Activated T-helper 17 cell treated with anti-CD3 and anti-CD28 coated beads, Interleukin-2, amount 50 U/mL, for 72 hours (primary cell): ENCODE results near the gene NOXO1. TPM values are rescaled to one million over a fixed set of nuclear protein-coding genes. Genes with fewer than 3 reads are reported as not detected.

Experiments
- ATAC-seq: fragments of 150-1000 bp; cut with Tn5 transposase; replicated peaks from 2 replicates; pipeline ENCODE4 v1.10.0; 2021; ENCODE audit warnings: mild to moderate bottlenecking, moderate library complexity
- H3K27ac Mint-ChIP-seq: one replicate; pipeline ENCODE4 v1.8.0; 2022; ENCODE audit warnings: mixed read lengths
- H3K27me3 Mint-ChIP-seq: one replicate; pipeline ENCODE4 v1.8.0; 2022; ENCODE audit warnings: mixed read lengths
- H3K36me3 Mint-ChIP-seq: one replicate; pipeline ENCODE4 v1.8.0; 2022; ENCODE audit warnings: low read depth, mild to moderate bottlenecking, mixed read lengths
- H3K4me1 Mint-ChIP-seq: one replicate; pipeline ENCODE4 v1.8.0; 2022; ENCODE audit warnings: mixed read lengths
- H3K4me3 Mint-ChIP-seq: one replicate; pipeline ENCODE4 v1.8.0; 2022; ENCODE audit warnings: mild to moderate bottlenecking, mixed read lengths
- H3K9me3 Mint-ChIP-seq: one replicate; pipeline ENCODE4 v1.8.0; 2022; ENCODE audit warnings: mixed read lengths
- total RNA-seq, 2 donors: library from RNA; stranded (reverse); gene quantifications; one replicate each; pipeline ENCODE4 v1.2.3, GENCODE V29; 2022

The NOXO1 gene
- total RNA-seq, 2 donors from 2014 or later = 1.0 TPM; not detected in 1

DNA sequence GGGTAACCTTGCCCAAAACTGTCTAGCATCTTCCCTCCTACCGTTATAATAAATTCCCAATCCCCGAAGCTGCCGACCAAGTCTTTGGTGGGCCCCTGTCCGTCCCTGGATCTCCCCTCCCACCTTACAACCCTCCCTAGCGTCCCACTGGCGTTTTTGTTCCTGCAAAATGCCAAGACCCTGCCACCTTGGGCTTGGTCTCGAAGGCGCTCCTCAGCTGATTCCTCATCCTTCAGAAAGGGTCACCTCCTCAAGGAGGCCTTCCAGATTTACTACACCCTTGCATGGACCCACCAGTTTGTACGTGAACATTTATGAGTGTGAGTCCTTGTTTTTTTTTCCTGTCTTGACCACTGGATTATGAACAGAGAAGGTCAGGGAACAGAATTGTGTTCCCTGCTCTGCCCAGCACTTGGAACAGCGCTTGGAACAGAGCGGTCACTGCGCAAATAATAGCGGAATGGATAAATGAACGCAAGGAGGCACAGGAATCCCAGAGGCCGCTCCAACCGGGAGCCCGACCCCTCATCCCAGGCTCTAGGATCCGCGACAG, 1.8 kb upstream of the NOXO1 start:
- Mint-ChIP-seq H3K9me3 (no peaks in the 10 kb centered on the region), H3K36me3 (peaks cover 9% of the 10 kb centered on the region), H3K4me3 (peak overlapping the region; percentile 79), H3K27ac (no peak overlapping the region), H3K27me3 (peaks cover 8% of the 10 kb centered on the region), H3K4me1 (no peaks in the 10 kb centered on the region)
- ATAC-seq = no peak

DNA sequence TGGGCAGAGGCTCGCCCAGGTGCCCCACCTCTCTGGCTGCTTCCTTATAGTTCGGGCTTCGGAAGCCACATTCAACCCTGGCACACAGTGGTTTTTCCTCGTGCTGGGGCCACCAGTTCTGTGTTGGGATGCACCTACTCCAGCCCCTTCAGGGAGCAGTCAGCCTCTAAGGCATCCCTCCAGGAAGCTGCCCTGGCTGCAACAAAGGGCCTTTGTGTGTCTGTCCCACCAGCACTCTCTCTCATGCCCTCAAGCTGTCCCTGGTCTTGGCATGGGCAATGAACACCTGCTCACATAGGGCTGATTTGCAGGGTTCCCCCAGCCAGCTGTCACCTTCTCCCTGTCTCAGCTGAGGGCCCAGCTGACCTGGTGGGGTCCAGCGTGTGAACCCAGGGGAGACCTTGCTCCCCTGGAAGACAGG, 754 bp upstream of the NOXO1 start:
- no peak for ATAC-seq
- peaks cover 19% of the 10 kb centered on the region for H3K36me3 Mint-ChIP-seq
- no peaks in the 10 kb centered on the region for H3K9me3 Mint-ChIP-seq
- H3K4me3 Mint-ChIP-seq = peak overlapping the region; percentile 79
- H3K27ac Mint-ChIP-seq = no peak overlapping the region
- H3K27me3 Mint-ChIP-seq = peaks cover 8% of the 10 kb centered on the region
- no peaks in the 10 kb centered on the region for H3K4me1 Mint-ChIP-seq

- Mint-ChIP-seq H3K36me3 (peaks cover 32% of the 10 kb centered on the region), H3K4me3 (no peak overlapping the region), H3K4me1 (no peaks in the 10 kb centered on the region), H3K27ac (no peak overlapping the region), H3K27me3 (peaks cover 8% of the 10 kb centered on the region), H3K9me3 (no peaks in the 10 kb centered on the region)
- no peak for ATAC-seq
These were observed 540 bp downstream of the NOXO1 start for GRCh38 chr16:1980770-1981087.

DNA sequence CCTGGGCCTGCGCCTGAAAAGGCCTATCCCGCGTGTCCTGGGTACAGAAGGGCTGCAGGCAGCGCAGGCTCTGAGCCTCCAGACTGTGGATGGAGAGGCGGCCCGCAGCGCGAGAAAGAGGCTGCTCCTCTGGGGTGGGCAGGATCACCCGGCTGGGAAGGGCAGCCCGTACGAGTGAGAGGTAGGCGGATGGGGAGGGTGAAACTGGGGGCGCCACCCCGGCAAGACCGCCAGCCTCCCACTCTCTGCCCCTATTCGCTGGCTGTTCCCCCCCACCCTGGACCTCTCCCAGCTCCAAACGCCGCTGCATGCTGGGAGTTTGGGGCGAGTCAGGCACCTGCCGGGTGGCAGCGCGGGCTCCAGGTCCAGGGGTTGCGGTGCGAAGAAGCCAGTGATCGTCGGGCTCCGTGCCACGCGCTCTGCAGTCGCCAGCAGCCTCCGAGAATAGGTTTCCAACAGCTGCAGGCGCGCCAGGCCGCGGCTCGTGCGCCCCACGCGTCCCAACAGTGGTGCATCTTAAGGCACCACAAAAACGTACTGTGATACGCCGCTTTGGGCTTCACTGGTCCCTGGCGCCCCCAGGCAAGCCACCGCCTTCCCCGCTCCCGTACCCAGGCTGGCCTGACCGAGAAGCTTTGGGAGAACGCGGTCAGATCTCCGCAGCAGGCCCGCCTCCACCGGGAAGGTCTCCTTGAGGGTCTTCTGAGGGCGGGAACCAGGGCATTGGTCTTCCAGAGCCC, 1.1 kb downstream of the NOXO1 start:
- Mint-ChIP-seq H3K4me3 (no peak overlapping the region), H3K4me1 (no peaks in the 10 kb centered on the region)
- no peak for ATAC-seq

GRCh38 chr16:1979271-1980029, 1.8 kb downstream of the NOXO1 start:
- Mint-ChIP-seq H3K9me3 (no peaks in the 10 kb centered on the region), H3K4me1 (no peaks in the 10 kb centered on the region), H3K4me3 (no peak overlapping the region), H3K27me3 (peaks cover 8% of the 10 kb centered on the region), H3K36me3 (peaks cover 45% of the 10 kb centered on the region), H3K27ac (no peak overlapping the region)
- ATAC-seq = no peak

More for the DNA sequence above, 1.1 kb downstream of the NOXO1 start:
- Mint-ChIP-seq H3K36me3 (peaks cover 37% of the 10 kb centered on the region), H3K27me3 (peaks cover 8% of the 10 kb centered on the region), H3K27ac (no peak overlapping the region), H3K9me3 (no peaks in the 10 kb centered on the region)

GRCh38 chr16:1978476-1979120, 2.7 kb downstream of the NOXO1 start:
- no peaks in the 10 kb centered on the region for H3K9me3 Mint-ChIP-seq
- no peaks in the 10 kb centered on the region for H3K4me1 Mint-ChIP-seq
- H3K36me3 Mint-ChIP-seq = peaks cover 45% of the 10 kb centered on the region
- H3K27ac Mint-ChIP-seq = no peak overlapping the region
- H3K27me3 Mint-ChIP-seq = peaks cover 8% of the 10 kb centered on the region
- H3K4me3 Mint-ChIP-seq = no peak overlapping the region
- ATAC-seq = no peak

DNA sequence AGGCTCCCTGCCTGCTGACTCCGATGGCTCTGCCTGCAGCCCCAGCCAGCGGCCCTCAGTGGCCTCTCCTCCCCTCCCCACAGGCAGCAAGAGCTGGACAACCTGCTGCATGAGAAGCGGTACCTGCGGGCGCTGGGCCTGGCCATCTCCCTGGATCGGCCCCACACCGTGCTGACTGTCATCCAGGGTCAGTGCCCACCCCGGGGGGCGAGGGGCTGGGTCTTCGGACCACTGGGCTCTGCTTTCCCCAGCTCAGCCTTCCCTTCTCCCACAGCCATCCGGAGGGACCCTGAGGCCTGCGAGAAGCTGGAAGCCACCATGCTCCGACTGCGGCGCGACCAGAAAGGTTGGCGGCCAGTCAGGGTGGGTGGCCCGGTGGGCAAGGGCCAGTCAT, 3.4 kb downstream of the NOXO1 start:
- ATAC-seq = no peak
- Mint-ChIP-seq H3K4me1 (peaks cover 2% of the 10 kb centered on the region), H3K9me3 (no peaks in the 10 kb centered on the region), H3K27ac (no peak overlapping the region), H3K27me3 (peaks cover 4% of the 10 kb centered on the region), H3K4me3 (no peak overlapping the region), H3K36me3 (peaks cover 48% of the 10 kb centered on the region)

DNA sequence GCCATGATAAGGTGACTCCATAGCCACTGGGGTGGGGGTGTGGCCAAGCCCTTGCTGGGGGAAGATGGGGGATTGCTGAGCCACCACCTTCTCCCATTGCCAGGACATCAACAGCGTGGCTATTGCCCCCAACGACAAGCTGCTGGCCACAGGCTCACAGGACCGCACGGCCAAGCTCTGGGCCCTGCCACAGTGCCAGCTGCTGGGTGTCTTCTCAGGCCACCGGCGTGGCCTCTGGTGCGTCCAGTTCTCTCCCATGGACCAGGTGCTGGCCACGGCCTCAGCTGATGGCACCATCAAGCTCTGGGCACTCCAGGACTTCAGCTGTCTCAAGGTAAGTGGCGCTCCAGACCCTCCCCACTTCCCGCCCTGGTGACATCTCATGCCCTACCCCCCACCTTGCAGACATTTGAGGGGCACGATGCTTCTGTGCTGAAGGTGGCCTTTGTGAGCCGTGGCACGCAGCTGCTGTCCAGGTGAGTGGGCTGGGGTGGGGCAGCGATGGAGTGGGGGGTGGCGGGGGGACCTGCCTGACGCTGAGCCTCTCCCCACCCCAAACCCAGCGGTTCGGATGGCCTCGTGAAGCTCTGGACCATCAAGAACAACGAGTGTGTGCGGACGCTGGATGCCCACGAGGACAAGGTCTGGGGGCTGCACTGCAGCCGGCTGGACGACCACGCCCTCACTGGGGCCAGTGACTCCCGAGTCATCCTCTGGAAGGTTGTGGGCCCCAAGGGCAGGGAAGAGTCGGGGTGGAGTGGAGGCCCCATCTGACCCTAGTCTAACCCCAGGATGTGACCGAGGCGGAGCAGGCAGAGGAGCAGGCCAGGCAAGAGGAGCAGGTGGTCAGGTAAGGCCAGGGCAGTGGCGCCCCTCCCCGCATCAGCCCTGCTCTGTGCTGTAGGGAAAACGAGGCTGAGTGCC, 4.1 kb downstream of the NOXO1 start:
- H3K4me1 Mint-ChIP-seq = peaks cover 5% of the 10 kb centered on the region
- H3K27ac Mint-ChIP-seq = no peak overlapping the region
- no peak overlapping the region for H3K4me3 Mint-ChIP-seq
- peaks cover 3% of the 10 kb centered on the region for H3K27me3 Mint-ChIP-seq
- no peaks in the 10 kb centered on the region for H3K9me3 Mint-ChIP-seq
- H3K36me3 Mint-ChIP-seq = peaks cover 52% of the 10 kb centered on the region
- no peak for ATAC-seq

DNA sequence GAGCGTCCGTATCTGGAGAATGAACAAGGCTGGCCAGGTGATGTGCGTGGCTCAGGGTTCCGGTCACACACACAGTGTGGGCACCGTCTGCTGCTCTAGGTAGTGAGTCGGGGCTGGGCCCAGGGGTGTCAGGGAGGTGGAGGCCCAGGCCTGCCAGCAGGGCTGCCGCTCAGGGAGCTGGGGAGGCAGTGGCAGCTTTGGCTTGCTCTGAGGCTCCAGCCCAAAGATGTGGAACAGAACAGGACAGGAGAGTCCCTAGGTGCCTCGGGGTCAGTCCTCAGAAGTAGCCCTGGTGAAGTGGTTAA, 5.1 kb downstream of the NOXO1 start:
- Mint-ChIP-seq H3K27ac (no peak overlapping the region), H3K27me3 (no peaks in the 10 kb centered on the region), H3K4me3 (no peak overlapping the region), H3K4me1 (peaks cover 13% of the 10 kb centered on the region), H3K36me3 (peaks cover 61% of the 10 kb centered on the region), H3K9me3 (no peaks in the 10 kb centered on the region)
- ATAC-seq = no peak

DNA sequence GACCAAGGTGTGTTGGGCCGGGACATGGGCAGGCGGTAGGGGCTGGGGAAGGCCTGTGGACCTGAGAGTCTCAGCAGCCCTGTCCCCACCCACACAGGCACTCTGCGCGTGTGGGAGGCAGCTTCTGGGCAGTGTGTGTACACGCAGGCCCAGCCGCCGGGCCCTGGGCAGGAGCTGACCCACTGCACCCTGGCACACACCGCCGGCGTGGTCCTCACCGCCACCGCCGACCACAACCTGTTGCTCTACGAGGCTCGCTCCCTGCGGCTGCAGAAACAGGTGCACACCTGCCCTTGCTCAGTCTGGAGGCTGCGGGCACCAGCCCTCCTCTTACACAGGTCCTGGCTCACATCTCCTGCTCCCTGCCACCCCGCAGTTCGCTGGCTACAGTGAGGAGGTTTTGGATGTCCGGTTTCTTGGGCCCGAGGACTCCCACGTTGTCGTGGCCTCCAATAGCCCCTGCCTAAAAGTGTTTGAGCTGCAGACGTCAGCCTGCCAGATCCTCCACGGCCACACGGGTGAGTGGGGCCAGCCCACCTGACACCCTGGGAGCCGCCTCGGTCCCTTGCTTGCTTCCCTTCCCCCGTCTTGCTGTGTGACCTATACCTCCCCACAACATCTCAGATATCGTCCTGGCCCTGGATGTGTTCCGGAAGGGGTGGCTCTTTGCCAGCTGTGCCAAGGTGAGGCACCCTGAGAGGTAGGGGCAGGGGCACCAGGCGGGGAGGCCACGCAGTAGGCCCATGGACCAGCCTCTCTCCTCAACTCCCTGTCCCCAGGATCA, 5.6 kb downstream of the NOXO1 start:
- no peaks in the 10 kb centered on the region for H3K27me3 Mint-ChIP-seq

DNA sequence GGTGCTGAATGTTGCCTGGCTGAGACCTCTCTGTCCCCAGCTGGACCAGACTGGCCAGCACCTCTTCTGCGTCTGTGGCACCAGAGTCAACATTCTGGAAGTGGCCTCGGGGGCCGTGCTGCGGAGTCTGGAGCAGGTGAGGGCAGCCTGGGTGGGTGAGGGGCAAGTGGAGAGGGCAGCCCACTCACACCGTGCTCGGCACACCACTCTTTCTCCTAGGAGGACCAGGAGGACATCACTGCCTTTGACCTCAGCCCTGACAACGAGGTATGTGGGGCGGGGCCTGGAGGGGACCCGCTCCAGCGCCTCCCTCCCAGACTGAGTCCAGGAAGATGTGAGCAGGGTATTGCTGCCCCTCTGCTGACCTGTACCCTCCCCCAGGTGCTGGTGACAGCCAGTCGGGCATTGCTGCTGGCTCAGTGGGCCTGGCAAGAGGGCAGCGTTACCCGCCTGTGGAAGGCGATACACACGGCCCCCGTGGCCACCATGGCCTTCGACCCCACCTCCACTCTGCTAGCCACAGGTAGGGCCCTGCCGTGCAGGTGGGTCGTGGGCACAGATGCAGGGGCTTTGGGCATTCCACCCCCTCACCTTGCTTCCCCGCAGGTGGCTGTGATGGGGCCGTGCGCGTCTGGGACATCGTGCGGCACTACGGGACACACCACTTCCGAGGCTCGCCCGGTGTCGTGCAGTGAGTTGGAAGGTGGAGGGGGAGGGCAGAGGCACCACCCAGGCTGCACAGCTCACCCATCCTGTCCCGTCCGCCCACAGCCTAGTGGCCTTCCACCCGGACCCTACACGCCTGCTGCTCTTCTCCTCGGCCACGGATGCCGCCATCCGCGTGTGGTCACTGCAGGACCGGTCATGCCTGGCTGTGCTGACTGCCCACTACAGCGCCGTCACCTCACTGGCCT, 6.9 kb downstream of the NOXO1 start:
- H3K9me3 Mint-ChIP-seq = no peaks in the 10 kb centered on the region
- no peaks in the 10 kb centered on the region for H3K27me3 Mint-ChIP-seq
- no peak overlapping the region for H3K27ac Mint-ChIP-seq
- no peak overlapping the region for H3K4me3 Mint-ChIP-seq
- peaks cover 17% of the 10 kb centered on the region for H3K4me1 Mint-ChIP-seq
- no peak for ATAC-seq
- H3K36me3 Mint-ChIP-seq = peaks cover 61% of the 10 kb centered on the region

More for the DNA sequence above, 5.6 kb downstream of the NOXO1 start:
- peaks cover 61% of the 10 kb centered on the region for H3K36me3 Mint-ChIP-seq
- no peak for ATAC-seq
- H3K4me1 Mint-ChIP-seq = peaks cover 17% of the 10 kb centered on the region
- no peaks in the 10 kb centered on the region for H3K9me3 Mint-ChIP-seq
- H3K4me3 Mint-ChIP-seq = no peak overlapping the region
- no peak overlapping the region for H3K27ac Mint-ChIP-seq

DNA sequence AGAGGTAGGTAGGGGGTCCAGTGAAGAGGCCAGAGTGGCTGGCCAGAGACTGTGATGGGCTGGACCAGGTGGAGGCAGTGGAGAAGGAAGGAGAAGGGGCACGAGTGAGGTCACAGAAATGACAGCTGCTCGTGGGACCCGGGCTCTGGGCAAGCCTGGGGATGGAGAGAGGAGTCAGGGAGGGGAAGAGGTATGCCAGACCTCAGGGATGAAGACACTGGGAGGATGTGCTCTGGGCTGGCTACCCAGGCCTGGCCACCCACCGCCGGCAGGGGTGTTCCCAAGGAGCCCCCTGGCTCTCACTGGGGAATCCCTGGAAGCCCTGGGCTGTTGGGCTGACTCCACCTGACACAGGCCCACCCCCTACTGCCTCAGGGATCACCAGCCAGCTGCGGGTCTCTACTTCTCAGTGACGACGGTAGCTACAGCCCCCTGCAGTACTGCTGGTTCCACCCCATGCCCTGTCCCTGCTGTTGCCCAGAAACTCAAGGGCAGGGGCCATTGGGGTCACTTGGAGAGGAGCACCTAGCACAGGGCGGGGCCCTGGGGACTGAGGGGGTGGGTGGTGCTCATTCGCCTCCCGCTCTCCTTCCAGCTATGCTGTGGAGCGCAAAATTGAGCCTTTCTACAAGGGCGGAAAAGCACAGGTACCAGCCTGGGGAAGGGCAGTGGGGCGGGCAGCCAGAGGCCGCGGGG, 7.7 kb downstream of the NOXO1 start:
- no peak for ATAC-seq
- Mint-ChIP-seq H3K9me3 (no peaks in the 10 kb centered on the region), H3K36me3 (peaks cover 57% of the 10 kb centered on the region), H3K4me1 (peaks cover 17% of the 10 kb centered on the region), H3K4me3 (peak overlapping the region; percentile 100), H3K27ac (no peak overlapping the region), H3K27me3 (no peaks in the 10 kb centered on the region)
